B cell (primary cell): ENCODE results near the gene ALAD. TPM values are rescaled to one million over a fixed set of nuclear protein-coding genes. Genes with fewer than 3 reads are reported as not detected.
"Not testable (repeated sequence)": the region's sequence is repeated elsewhere in the genome, so short reads cannot be mapped to it uniquely, and the experiment has no call there.

ENCODE experiments used
- ATAC-seq: fragments of 200-7000 bp; cut with Tn5 transposase; one replicate; pipeline ENCODE4 v1.10.0; 2021; ENCODE audit warnings: low read depth, mild to moderate bottlenecking, moderate number of reproducible peaks, moderate library complexity
- CTCF ChIA-PET: fragments of 350-600 bp; sonication (Branson Sonifier 250); formaldehyde crosslinking; loops from one replicate; lab custom pipeline; 2021; ENCODE audit warnings: antibody characterized with exemption, inconsistent platforms; lab: Charles Lee
- POLR2A ChIA-PET: fragments of 350-600 bp; sonication (Branson Sonifier 250); formaldehyde crosslinking; loops from one replicate; lab custom pipeline; 2021; ENCODE audit warnings: antibody characterized with exemption; lab: Charles Lee
- DNase-seq: peaks from one replicate; pipeline ENCODE4 v3.0.0; 2013
- H2AFZ ChIP-seq: 2 replicates; pipeline ENCODE4 v1.6.1; 2012; ENCODE audit warnings: mild to moderate bottlenecking, low read depth, low read length; ENCODE audit not compliant: insufficient read depth, poor library complexity, severe bottlenecking
- H3K27ac ChIP-seq, 2 donors: 1 replicate in 1 of 2; 2 replicates in 1 of 2; pipeline ENCODE4 v1.5.1; 2012 to 2013; ENCODE audit warnings: low read length in 2 of 2, mild to moderate bottlenecking in 2 of 2, moderate library complexity in 1 of 2
- H3K27me3 ChIP-seq, 4 experiments: fragments of 200-600 bp in 1 of 4; sonication (generic) in 1 of 4; replicated peaks in 1 of 4; 1 replicate in 2 of 4; 2 replicates in 2 of 4; pipeline versions ENCODE4 v1.6.1 to v1.7.0; 2013 to 2016; ENCODE audit warnings: low read length in 3 of 4, mild to moderate bottlenecking in 2 of 4, mixed read lengths in 1 of 4, moderate library complexity in 1 of 4; ENCODE audit not compliant: insufficient read depth in 4 of 4, control insufficient read depth in 3 of 4; ENCODE audit errors: control extremely low read depth in 1 of 4
- H3K36me3 ChIP-seq, 2 experiments: replicated peaks in 1 of 2; 1 replicate in 1 of 2; 2 replicates in 1 of 2; pipeline versions ENCODE4 v1.6.1 to v1.7.1; 2013; ENCODE audit warnings: low read length in 1 of 2; ENCODE audit not compliant: insufficient read depth in 2 of 2, control insufficient read depth in 1 of 2; ENCODE audit errors: control extremely low read depth in 1 of 2, extremely low read depth in 1 of 2
- H3K4me1 ChIP-seq, 2 donors: fragments of 200-600 bp in 1 of 2; sonication (generic) in 1 of 2; 1 replicate in 1 of 2; 2 replicates in 1 of 2; pipeline versions ENCODE4 v1.5.1 to v1.6.1; 2013 to 2017; ENCODE audit warnings: low read length in 2 of 2; ENCODE audit not compliant: control insufficient read depth in 2 of 2, insufficient read depth in 2 of 2
- H3K4me2 ChIP-seq: replicated peaks from 2 replicates; pipeline ENCODE3; 2012; ENCODE audit warnings: mild to moderate bottlenecking, low read depth, low read length; ENCODE audit not compliant: poor library complexity, severe bottlenecking
- H3K4me3 ChIP-seq, 5 experiments: fragments of 200-600 bp in 1 of 5; sonication (generic) in 1 of 5; 1 replicate in 3 of 5; 2 replicates in 2 of 5; pipeline versions ENCODE4 v1.5.1 to v1.7.0; 2011 to 2016; ENCODE audit warnings: low read length in 4 of 5, mild to moderate bottlenecking in 4 of 5, low read depth in 2 of 5, control low read depth in 1 of 5, moderate library complexity in 1 of 5; ENCODE audit not compliant: insufficient read depth in 1 of 5; ENCODE audit errors: control extremely low read depth in 1 of 5, extremely low read depth in 1 of 5
- H3K79me2 ChIP-seq: fragments of 200-600 bp; sonication (generic); one replicate; pipeline ENCODE4 v1.6.0; 2016; ENCODE audit warnings: low read length; ENCODE audit not compliant: control insufficient read depth, insufficient read depth
- H3K9ac ChIP-seq: fragments of 200-600 bp; sonication (generic); 2 replicates; pipeline ENCODE4 v1.6.1; 2017; ENCODE audit warnings: mild to moderate bottlenecking, low read length, moderate library complexity
- H3K9me3 ChIP-seq, 3 donors: one replicate each; pipeline versions ENCODE4 v1.6.1 to v1.7.1; 2013; ENCODE audit warnings: low read length in 2 of 3; ENCODE audit not compliant: control insufficient read depth in 2 of 3, insufficient read depth in 1 of 3; ENCODE audit errors: control extremely low read depth in 1 of 3
- H4K20me1 ChIP-seq: 2 replicates; pipeline ENCODE4 v1.6.0; 2012; ENCODE audit warnings: mild to moderate bottlenecking, low read length; ENCODE audit not compliant: insufficient read depth, control insufficient read depth, poor library complexity, severe bottlenecking
- H3K27ac Mint-ChIP-seq: one replicate; pipeline ENCODE4 v1.8.0; 2021; ENCODE audit warnings: mixed read lengths
- H3K27me3 Mint-ChIP-seq: one replicate; pipeline ENCODE4 v1.8.0; 2021; ENCODE audit warnings: mixed read lengths
- H3K4me1 Mint-ChIP-seq: one replicate; pipeline ENCODE4 v1.8.0; 2021; ENCODE audit warnings: mixed read lengths
- H3K4me3 Mint-ChIP-seq: one replicate; pipeline ENCODE4 v1.8.0; 2021; ENCODE audit warnings: mixed read lengths
- H3K9me3 Mint-ChIP-seq: one replicate; pipeline ENCODE4 v1.8.0; 2022; ENCODE audit warnings: mixed read lengths; ENCODE audit not compliant: insufficient read depth
- CTCF ChIP-seq: fragments of 200-600 bp; IDR thresholded peaks from one replicate; pipeline ENCODE4 v1.8.0; 2022; ENCODE audit warnings: antibody characterized with exemption, mild to moderate bottlenecking
- EZH2 ChIP-seq: IDR thresholded peaks from 2 replicates; pipeline ENCODE4 v1.6.1; 2012; ENCODE audit warnings: borderline replicate concordance, low read depth, mild to moderate bottlenecking, moderate library complexity, low read length; ENCODE audit not compliant: insufficient read depth, poor library complexity, severe bottlenecking
- WGBS: methylation state at CpG from one replicate; pipeline ENCODE4 v1.1.5; 2013; ENCODE audit warnings: missing lambda C conversion rate; ENCODE audit not compliant: insufficient coverage; 5-methylcytosine and 5-hydroxymethylcytosine counted together
- intact Hi-C: fragments of 100-400 bp; cut with micrococcal nuclease; formaldehyde crosslinking; loops from one replicate; pipeline ENCODE4 v1.10.0; 2022
- polyA plus RNA-seq: library from polyadenylated mRNA; depleted of rRNA; stranded (reverse); fragments of >200 nt; gene quantifications from 2 replicates; pipeline ENCODE4 v1.2.3, GENCODE V29; 2012
- total RNA-seq, 2 donors: library from RNA; stranded (reverse); fragments of 120-200 nt in 1 of 2; gene quantifications; 1 replicate in 1 of 2; 2 replicates in 1 of 2; pipeline versions ENCODE4 v1.2.3 to v1.2.4, GENCODE V29; 2013 to 2022

ALAD gene
- total and polyA plus RNA-seq, 2 donors (not counting 1 experiment from before 2014, with no cell fraction given), result 22.0 to 39.8 TPM

GRCh38 chr9:113381441-113381840 is 19.6 kb downstream of the ALAD start:
- H3K27me3 Mint-ChIP-seq, H3K9me3 ChIP-seq, H3K27ac ChIP-seq, H3K4me2 ChIP-seq, H3K4me3 ChIP-seq, H3K79me2 ChIP-seq, H4K20me1 ChIP-seq, CTCF ChIA-PET, H3K9me3 Mint-ChIP-seq, H3K27ac Mint-ChIP-seq, H3K4me3 Mint-ChIP-seq, H3K9ac ChIP-seq, DNase-seq, H3K36me3 ChIP-seq, H3K27me3 ChIP-seq, H2AFZ ChIP-seq, ATAC-seq: not testable (repeated sequence)
- intact Hi-C loops, result loop anchor here (2.0 kb wide), 1 partner anchor 19 kb away; the partner anchor contains the start of gene ALAD
- WGBS, result 74% methylated on average over 5 of the region's 7 CpGs
- POLR2A ChIA-PET, result interaction anchor here (0.6 kb wide), 1 partner anchor 179 kb away, joined by 7 read pairs; no protein-coding TSS in a partner anchor
- peaks cover 3 to 12% of the 10 kb centered on the region in 2 donors for H3K4me1 ChIP-seq
- peaks cover 11% of the 10 kb centered on the region for H3K4me1 Mint-ChIP-seq

- no peak overlapping the region for H3K4me3 ChIP-seq
- intact Hi-C loops, result loop anchor here (2.0 kb wide), 1 partner anchor 20 kb away; the partner anchor contains the start of gene ALAD
- ChIA-PET POLR2A (interaction anchor here (0.6 kb wide), 1 partner anchor 180 kb away, joined by 7 read pairs; no protein-coding TSS in a partner anchor), CTCF (no interaction called here)
- no CpG with 5 or more reads among the region's 1 CpG for WGBS
- H3K9ac ChIP-seq, result no peak overlapping the region
- H3K9me3 ChIP-seq, result no peaks in the 10 kb centered on the region
- Mint-ChIP-seq H3K9me3 (no peaks in the 10 kb centered on the region), H3K27me3 (no peaks in the 10 kb centered on the region), H3K4me1 (peaks cover 11% of the 10 kb centered on the region), H3K4me3 (peak overlapping the region; percentile 7), H3K27ac (peak overlapping the region; percentile 73)
- H4K20me1 ChIP-seq, result no peaks in the 10 kb centered on the region
- H3K27me3 ChIP-seq, result no peaks in the 10 kb centered on the region
- peak overlapping the region; percentile 3 to 44 for H3K27ac ChIP-seq
- DNase-seq (peak; percentile 57), ATAC-seq (peak; percentile 25)
- peaks cover 3 to 15% of the 10 kb centered on the region in 2 donors for H3K4me1 ChIP-seq
- peak overlapping the region; percentile 66 for H2AFZ ChIP-seq
- no peak for TF ChIP-seq CTCF
- TF ChIP-seq EZH2, result no peak
- H3K79me2 ChIP-seq, result no peaks in the 10 kb centered on the region
- H3K4me2 ChIP-seq, result peak overlapping the region; percentile 2
- no peaks in the 10 kb centered on the region for H3K36me3 ChIP-seq
Observed at GRCh38 chr9:113380869-113381378, 20.2 kb downstream of the ALAD start.

GRCh38 chr9:113379829-113380210 is 21.3 kb downstream of the ALAD start:
- intact Hi-C loops, result loop anchor here (2.0 kb wide), 1 partner anchor 21 kb away; the partner anchor contains the start of gene ALAD
- H3K36me3 ChIP-seq, POLR2A ChIA-PET, H2AFZ ChIP-seq, DNase-seq, CTCF ChIA-PET, H3K27me3 Mint-ChIP-seq, H3K4me2 ChIP-seq, H3K4me3 ChIP-seq, H3K9me3 Mint-ChIP-seq, ATAC-seq, H3K79me2 ChIP-seq, H3K9ac ChIP-seq, H3K27ac ChIP-seq, H3K9me3 ChIP-seq, H3K4me3 Mint-ChIP-seq, H4K20me1 ChIP-seq, H3K27me3 ChIP-seq: not testable (repeated sequence)
- H3K4me1 ChIP-seq, result peaks cover 7 to 21% of the 10 kb centered on the region in 2 donors
- Mint-ChIP-seq H3K4me1 (peaks cover 22% of the 10 kb centered on the region), H3K27ac (peak overlapping the region; percentile 3)
- no CpG with 5 or more reads among the region's 2 CpGs for WGBS
